Nephron progenitor cell (in vitro differentiated cells): ENCODE data around the gene CARD19.

Source experiments
- DNase-seq: peaks from one replicate; pipeline ENCODE4 v3.0.0; 2021
- H3K27ac Mint-ChIP-seq: 2 replicates; pipeline ENCODE4 v1.8.0; 2021; ENCODE audit warnings: mild to moderate bottlenecking, moderate library complexity, mixed read lengths
- H3K27me3 Mint-ChIP-seq: 2 replicates; pipeline ENCODE4 v1.8.0; 2021; ENCODE audit warnings: mild to moderate bottlenecking, low read depth, mixed read lengths; ENCODE audit not compliant: poor library complexity
- H3K36me3 Mint-ChIP-seq: 2 replicates; pipeline ENCODE4 v1.8.0; 2021; ENCODE audit warnings: low read depth, mixed read lengths
- H3K4me1 Mint-ChIP-seq: 2 replicates; pipeline ENCODE4 v1.8.0; 2021; ENCODE audit warnings: mixed read lengths
- H3K4me3 Mint-ChIP-seq: 2 replicates; pipeline ENCODE4 v1.8.0; 2021; ENCODE audit warnings: mild to moderate bottlenecking, moderate library complexity, mixed read lengths
- H3K9me3 Mint-ChIP-seq: 2 replicates; pipeline ENCODE4 v1.8.0; 2021; ENCODE audit warnings: mild to moderate bottlenecking, moderate library complexity, mixed read lengths
- TF ChIP-seq, protein P1 (sequence below): fragments of 200-600 bp; sonication (generic); IDR thresholded peaks from 2 replicates; pipeline ENCODE4 v1.5.0; 2021; ENCODE audit warnings: antibody characterized with exemption

The CARD19 gene

GRCh38 chr9:93126151-93126781 is 30.2 kb downstream of the CARD19 start:
- H3K4me3 Mint-ChIP-seq: peak overlapping the region; percentile 35
- peaks cover 37% of the 10 kb centered on the region for H3K4me1 Mint-ChIP-seq
- no peak for DNase-seq
- no peaks in the 10 kb centered on the region for H3K27me3 Mint-ChIP-seq
- H3K27ac Mint-ChIP-seq: no peak overlapping the region
- TF ChIP-seq, protein P1, sequence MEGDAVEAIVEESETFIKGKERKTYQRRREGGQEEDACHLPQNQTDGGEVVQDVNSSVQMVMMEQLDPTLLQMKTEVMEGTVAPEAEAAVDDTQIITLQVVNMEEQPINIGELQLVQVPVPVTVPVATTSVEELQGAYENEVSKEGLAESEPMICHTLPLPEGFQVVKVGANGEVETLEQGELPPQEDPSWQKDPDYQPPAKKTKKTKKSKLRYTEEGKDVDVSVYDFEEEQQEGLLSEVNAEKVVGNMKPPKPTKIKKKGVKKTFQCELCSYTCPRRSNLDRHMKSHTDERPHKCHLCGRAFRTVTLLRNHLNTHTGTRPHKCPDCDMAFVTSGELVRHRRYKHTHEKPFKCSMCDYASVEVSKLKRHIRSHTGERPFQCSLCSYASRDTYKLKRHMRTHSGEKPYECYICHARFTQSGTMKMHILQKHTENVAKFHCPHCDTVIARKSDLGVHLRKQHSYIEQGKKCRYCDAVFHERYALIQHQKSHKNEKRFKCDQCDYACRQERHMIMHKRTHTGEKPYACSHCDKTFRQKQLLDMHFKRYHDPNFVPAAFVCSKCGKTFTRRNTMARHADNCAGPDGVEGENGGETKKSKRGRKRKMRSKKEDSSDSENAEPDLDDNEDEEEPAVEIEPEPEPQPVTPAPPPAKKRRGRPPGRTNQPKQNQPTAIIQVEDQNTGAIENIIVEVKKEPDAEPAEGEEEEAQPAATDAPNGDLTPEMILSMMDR: no peak
- H3K36me3 Mint-ChIP-seq: no peaks in the 10 kb centered on the region
- H3K9me3 Mint-ChIP-seq: no peaks in the 10 kb centered on the region

DNA sequence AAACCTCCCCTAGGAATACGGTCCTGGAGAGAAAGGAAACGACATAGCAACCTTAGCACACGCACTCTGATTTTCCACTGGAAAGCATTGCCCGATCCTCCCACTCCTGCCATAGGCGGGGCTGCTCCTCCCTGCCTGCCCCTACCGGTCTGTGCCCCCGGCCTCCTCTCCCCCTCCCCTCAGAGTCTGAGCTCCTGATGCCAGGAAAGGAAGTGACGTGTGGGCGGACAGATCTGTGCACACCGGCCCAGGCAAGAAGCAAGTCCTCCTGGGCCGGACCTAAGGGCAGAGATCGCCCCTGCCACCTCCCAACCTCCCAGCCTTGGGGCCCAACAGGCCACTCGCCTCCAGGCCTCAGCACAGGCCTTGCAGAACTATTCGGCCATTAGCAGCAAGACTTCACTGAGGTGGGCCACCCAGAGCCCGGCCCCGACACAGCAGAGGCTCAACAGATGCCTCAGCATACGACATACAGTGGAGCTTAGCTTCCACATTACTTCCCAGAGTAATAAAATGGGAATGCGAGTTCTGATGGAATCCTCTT is 30.9 kb downstream of the CARD19 start:
- Mint-ChIP-seq H3K4me3 (no peak overlapping the region), H3K4me1 (peaks cover 39% of the 10 kb centered on the region), H3K36me3 (no peaks in the 10 kb centered on the region), H3K9me3 (no peaks in the 10 kb centered on the region), H3K27ac (peak overlapping the region; percentile 72), H3K27me3 (no peaks in the 10 kb centered on the region)
- TF ChIP-seq, protein P1: no peak
- DNase-seq: peak; percentile 51

DNA sequence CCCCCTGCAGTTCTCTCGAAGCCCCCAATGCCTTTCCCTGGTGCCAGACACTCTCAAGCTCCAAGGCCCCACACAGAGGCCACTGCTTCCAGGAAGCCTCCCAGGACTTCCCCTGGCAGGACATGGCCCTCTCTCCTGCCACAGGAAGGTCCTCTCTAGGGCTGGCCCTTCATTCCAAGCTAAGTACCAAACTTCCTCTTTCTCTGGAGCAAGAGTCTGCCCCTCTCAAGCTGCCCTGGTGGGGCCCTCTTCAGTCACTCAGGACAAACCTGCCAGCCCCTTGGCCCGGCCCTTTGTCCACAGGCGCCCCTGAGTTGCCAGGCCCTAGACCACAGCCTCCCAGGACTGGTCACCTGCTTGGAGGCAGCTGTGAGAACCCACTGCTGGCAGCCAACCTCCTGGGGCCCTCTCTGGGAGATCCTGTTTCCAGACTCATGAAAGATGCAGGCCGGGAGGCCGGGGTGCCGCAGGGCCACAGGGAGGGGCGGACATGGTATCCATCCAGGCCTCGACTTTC is 31.4 kb downstream of the CARD19 start:
- Mint-ChIP-seq H3K36me3 (no peaks in the 10 kb centered on the region), H3K27ac (peak overlapping the region; percentile 72), H3K4me1 (peaks cover 45% of the 10 kb centered on the region), H3K27me3 (no peaks in the 10 kb centered on the region), H3K9me3 (no peaks in the 10 kb centered on the region), H3K4me3 (no peak overlapping the region)
- DNase-seq: no peak
- TF ChIP-seq, protein P1: no peak

DNA sequence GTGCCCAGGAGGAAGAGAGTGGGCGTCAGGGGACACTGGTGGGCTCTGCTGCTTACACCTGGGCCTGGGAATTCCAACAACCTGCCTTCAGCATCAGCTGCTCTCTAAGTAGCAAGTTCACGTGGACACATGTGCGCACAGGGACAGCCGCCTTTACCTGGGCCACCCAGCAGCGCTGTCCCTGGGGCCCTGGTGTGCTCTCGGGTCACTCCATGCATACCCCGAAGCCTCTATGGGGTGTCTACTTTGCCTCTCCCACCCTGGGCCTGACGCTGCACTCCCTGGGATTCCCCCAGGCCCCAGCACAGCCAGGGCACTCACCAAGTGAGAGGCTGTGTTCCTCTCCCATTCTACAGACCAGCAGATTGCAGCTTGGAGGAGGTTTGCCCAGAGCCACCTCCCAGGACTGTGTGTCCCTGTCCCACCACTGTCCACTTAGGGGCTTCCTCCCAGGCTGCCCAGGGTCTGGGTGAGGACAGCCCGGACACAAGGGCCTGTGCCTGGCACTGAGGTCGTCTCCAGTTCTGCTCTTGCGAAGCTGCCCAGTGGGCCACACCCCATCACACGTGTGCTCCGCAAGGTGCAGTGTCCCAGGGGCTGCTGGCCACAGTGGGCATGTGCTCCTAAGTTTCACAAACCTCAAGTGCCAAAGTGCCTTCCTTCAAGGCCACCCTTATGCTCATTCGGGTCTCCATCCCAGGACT is 32.1 kb downstream of the CARD19 start:
- TF ChIP-seq, protein P1: no peak
- Mint-ChIP-seq H3K27me3 (no peaks in the 10 kb centered on the region), H3K4me1 (peaks cover 52% of the 10 kb centered on the region), H3K9me3 (no peaks in the 10 kb centered on the region), H3K27ac (peak overlapping the region; percentile 68), H3K4me3 (no peak overlapping the region), H3K36me3 (no peaks in the 10 kb centered on the region)
- no peak for DNase-seq

DNA sequence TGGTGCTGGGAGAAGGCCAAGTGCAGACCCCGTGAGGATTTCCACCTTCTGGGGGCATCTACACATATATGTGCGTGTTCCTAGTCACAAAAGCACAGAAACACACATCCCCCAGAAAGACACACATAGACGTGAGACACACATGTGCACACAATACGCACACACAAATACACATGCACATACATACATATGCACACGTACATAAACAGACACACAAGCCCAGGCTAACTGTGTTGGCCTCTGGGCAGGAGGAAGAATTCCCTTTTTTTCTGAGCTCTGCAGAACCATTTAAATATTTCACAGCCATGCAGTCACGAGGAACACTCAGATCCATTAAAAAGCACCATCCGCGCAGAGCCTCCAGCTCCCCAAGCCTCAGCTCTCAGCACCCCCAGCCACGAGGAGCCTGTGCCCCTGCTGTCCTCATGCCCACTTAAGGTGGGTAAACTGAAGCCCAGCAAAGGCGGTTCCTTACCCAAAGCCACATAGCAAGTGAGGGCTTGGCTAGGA is 32.8 kb downstream of the CARD19 start:
- Mint-ChIP-seq H3K9me3 (no peaks in the 10 kb centered on the region), H3K4me1 (peaks cover 56% of the 10 kb centered on the region), H3K27me3 (no peaks in the 10 kb centered on the region), H3K36me3 (no peaks in the 10 kb centered on the region), H3K27ac (peak overlapping the region; percentile 68), H3K4me3 (no peak overlapping the region)
- no peak for DNase-seq
- TF ChIP-seq, protein P1: no peak
